Kidney glomerular epithelial cell (primary cell): ENCODE data around the gene NRIP1.
A peak's percentile ranks its signal among the peaks of the same experiment; 100 is the strongest.
"Not testable (repeated sequence)": the region's sequence is repeated elsewhere in the genome, so short reads cannot be mapped to it uniquely, and the experiment has no call there.

Experiments used
- DNase-seq: peaks from one replicate; lab custom pipeline; 2025; lab: John Stamatoyannopoulos, UW

Gene NRIP1

GRCh38 chr21:14975136-14975919 is 89.5 kb downstream of the NRIP1 start:
- DNase-seq: no peak

DNA sequence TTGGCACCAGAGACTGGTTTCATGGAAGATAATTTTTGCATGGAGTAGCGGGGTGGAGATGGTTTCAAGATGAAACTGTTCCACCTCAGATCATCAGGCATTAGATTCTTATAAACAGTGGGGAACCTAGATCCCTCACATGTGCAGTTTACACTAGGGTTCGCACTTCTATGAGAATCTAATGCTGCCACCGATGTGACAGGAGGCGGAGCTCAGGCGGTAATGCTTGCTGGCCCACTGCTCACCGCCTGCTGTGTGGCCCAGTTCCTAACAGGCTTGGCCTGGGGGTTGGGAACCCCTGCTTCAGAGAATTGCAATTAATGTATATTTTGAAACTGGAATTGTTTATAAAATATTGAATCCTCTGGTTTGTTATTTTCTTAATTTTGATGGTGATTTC is 92.1 kb downstream of the NRIP1 start:
- DNase-seq: no peak

DNA sequence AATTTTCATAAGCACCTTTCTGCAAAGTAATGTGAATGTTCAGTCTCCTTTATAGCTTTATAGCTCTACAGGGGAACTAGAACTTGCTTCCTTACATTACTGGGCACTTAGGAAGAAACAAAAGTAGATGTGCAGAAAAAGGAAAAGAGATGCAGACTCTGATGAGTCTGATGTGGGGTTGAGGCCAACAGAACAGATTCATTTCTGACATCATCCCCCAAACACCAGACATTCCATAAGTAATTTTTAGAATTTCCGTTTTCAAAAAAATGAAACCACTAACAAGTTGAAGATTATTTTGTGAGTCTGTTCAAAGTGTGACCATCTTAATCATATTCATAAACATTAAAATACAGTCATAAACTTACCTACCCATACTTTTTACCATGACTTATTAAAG is 96.0 kb downstream of the NRIP1 start:
- no peak for DNase-seq

- DNase-seq: no peak
Measured at GRCh38 chr21:14968029-14968428, 96.8 kb downstream of the NRIP1 start.

GRCh38 chr21:14964621-14965020 is 100.2 kb downstream of the NRIP1 start:
- DNase-seq: no peak

GRCh38 chr21:14962217-14962616 is 102.6 kb downstream of the NRIP1 start:
- DNase-seq: no peak

DNA sequence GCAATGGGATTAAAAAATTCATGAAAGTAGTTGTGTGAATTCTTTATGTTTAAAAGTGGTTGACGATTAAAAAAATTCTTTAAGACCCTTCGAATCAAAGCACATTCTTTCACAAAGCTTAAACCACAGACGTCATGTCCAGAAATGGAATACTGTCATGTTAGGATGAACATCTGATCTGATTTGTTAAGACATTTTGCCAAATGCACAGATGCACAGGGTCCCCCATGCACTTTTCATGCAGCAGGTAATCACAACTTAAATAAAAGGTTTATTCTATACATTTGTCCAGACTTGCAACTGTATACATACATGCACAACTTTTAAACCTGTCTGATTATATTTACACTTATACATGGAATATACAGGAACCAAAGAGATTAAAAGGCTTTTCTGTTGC is 103.3 kb downstream of the NRIP1 start:
- DNase-seq: no peak

- DNase-seq: no peak
Measured at GRCh38 chr21:14959343-14959742, 105.5 kb downstream of the NRIP1 start.

GRCh38 chr21:14957836-14958235 is 107.0 kb downstream of the NRIP1 start:
- DNase-seq: no peak

DNA sequence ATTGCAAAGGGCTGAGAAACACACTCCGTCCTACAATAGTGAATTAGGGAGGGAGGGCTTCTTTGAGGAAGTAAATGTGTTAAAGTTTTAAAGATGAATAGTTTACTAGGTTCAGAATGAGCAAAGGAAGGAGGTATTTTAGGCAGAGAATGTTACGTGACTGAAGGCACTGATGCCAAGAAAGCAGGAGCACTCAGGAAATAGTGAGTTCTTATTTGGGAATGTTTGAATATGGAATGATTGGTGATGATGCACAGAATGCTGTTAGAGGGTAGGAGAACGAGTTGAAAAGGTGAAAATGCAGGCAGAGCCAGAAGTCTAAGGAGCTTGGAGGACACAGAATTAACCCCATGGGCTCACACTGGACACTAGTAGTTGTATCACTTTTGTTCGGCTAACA is 108.0 kb downstream of the NRIP1 start:
- DNase-seq: peak; percentile 23

DNA sequence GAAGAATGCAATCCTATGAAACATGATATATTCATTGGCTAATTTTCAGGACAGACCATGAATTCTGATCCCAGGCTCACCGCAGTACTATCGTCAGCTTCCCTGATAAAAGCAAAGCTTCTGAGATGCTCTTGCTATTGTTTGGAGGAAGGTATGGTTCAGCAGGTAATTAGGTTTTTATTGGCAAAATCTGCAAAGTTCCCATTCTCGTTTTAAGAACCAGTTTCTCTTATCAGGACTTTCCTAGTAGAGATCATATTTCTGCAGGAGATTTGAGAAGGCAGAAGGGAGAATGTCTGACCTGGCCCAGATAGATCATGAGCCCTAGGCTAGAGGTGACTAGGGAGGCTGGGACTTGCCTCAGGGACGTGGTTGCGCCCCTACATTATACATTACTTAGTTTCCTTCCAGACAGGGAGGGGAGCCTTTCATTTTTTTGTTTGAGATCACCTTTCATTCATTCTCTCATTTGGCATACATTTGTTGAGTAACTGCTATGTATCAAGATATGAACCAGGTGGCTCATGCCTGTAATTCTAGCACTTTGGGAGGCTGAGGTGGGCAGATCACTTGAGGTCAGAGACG is 108.8 kb downstream of the NRIP1 start:
- no peak for DNase-seq

- DNase-seq: no peak
Measured at GRCh38 chr21:14952916-14953315, 111.9 kb downstream of the NRIP1 start.

GRCh38 chr21:14949603-14950002 is 115.2 kb downstream of the NRIP1 start:
- no peak for DNase-seq

GRCh38 chr21:14947613-14948160 is 117.1 kb downstream of the NRIP1 start:
- no peak for DNase-seq

GRCh38 chr21:14945176-14945575 is 119.6 kb downstream of the NRIP1 start:
- DNase-seq: no peak

- DNase-seq: no peak
Measured at GRCh38 chr21:14943616-14944015, 121.2 kb downstream of the NRIP1 start.

- peak; percentile 45 for DNase-seq
Measured at GRCh38 chr21:14942801-14943490, 121.9 kb downstream of the NRIP1 start.

GRCh38 chr21:14927324-14927723 is 137.5 kb downstream of the NRIP1 start:
- not testable (repeated sequence) for DNase-seq

DNA sequence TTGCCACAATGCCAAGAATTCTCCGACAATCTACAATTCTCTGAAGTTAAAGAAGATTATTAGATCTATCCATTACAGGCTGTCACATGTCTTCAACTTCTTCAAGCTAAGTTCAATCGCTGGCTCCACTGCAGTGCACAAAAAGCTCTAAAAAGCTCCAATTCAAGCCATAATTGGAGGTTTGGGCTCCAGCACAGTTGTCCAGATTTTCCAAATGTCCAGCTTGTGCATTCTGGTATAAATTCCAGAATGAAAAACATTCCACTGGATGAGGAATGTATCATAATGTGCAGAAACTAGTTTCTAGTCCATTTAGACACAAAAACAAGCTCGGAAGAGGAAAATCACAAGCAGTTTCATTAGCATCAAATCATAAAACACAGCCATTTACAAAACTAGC is 138.6 kb downstream of the NRIP1 start:
- no peak for DNase-seq

GRCh38 chr21:14923468-14923867 is 141.3 kb downstream of the NRIP1 start:
- DNase-seq: no peak

- DNase-seq: no peak
Measured at GRCh38 chr21:14922980-14923379, 141.8 kb downstream of the NRIP1 start.

- DNase-seq: no peak
Measured at GRCh38 chr21:14918527-14918926, 146.3 kb downstream of the NRIP1 start.

DNA sequence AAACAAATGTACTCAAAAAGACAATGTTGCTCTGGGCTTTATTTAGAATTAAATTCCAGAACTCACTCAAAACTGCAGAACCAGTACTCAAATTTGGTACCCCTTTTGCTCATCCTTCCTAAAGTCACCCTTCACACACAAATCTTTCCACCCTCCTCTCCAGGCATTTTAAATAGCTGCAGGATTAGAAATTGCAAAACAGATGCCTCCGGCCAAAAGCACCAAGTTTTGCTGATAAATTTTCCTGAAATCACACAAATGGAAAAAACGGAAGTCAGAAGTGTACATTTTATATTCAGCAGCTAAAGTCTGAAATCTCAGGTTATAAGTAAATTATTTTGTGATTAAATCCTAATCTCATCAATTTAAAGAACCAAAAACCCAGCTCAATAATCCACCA is 147.0 kb downstream of the NRIP1 start:
- no peak for DNase-seq
